Upper lobe of right lung (tissue), 1 donor: ENCODE results near the gene AAMP. TPM values are rescaled to one million over a fixed set of nuclear protein-coding genes. Genes with fewer than 3 reads are reported as not detected.

Experiments
- ATAC-seq: fragments of 200-7000 bp; cut with Tn5 transposase; one replicate; pipeline ENCODE4 v1.9.1; 2020; ENCODE audit warnings: mild to moderate bottlenecking, moderate library complexity
- DNase-seq: peaks from one replicate; pipeline ENCODE4 v3.0.0-alpha.2; 2020
- H3K27ac ChIP-seq: fragments of 200-600 bp; one replicate; pipeline ENCODE4 v1.8.0; 2022
- H3K27me3 ChIP-seq: fragments of 200-600 bp; one replicate; pipeline ENCODE4 v1.8.0; 2022; ENCODE audit warnings: mild to moderate bottlenecking
- H3K36me3 ChIP-seq: fragments of 200-600 bp; one replicate; pipeline ENCODE4 v1.8.0; 2022
- H3K4me1 ChIP-seq: fragments of 200-600 bp; one replicate; pipeline ENCODE4 v1.8.0; 2022
- H3K4me3 ChIP-seq: fragments of 200-600 bp; one replicate; pipeline ENCODE4 v1.8.0; 2022; ENCODE audit warnings: mild to moderate bottlenecking
- H3K9me3 ChIP-seq: fragments of 200-600 bp; one replicate; pipeline ENCODE4 v1.8.0; 2022
- intact Hi-C: fragments of 100-400 bp; cut with DNase I; formaldehyde crosslinking; loops from one replicate; pipeline ENCODE4 v1.11.0; 2022
- total RNA-seq: library from RNA; stranded (reverse); fragmentation: NEBNext Ultra II Directional; extraction: Animal tissue kit (Norgen Biotek cat#: 25700); gene quantifications from one replicate; pipeline ENCODE4 v1.2.1, GENCODE V29; 2021
- TF ChIP-seq, protein P1 (sequence below): fragments of 200-600 bp; IDR thresholded peaks from one replicate; pipeline ENCODE4 v1.8.0; 2022; ENCODE audit warnings: antibody characterized with exemption
- donor health status: DM: no; HTN: yes; CAD: no; lungs with severe emphysema.

AAMP gene
- total RNA-seq, 1 donor from 2014 or later: 55.9 TPM

DNA sequence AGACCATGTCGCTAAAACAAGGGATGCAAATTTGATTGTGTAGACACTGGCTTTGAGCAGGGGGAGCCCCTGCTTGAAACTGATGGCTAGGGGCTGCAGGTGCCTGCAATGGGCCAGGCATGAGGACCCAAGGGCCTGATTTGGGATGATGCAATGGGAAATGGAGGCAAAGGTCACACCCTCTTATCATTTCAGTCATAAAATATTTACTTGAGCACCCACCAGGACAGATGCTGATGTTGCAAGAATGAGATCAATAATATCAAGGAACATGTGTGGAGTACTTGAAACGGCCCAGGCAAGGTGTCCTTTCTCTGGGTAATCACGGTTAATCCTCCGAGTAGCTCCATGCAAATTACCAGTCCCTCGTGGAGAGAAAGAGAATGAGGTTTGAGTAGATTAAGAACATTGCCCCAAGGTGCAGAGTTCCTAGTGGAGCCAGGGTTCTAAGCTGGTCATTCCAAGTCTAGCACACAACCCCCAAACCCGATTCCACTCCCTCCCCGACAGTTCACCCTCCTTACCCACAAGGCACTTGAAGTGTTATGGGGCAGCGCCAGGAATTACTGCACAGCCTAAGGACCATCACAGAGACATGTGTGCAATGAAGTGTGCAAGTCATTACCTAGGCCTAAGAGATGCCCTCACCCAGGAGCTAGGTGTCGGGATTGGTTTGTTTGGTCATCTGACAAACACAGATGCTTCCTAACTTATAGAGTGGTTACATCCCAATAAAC, 36.4 kb upstream of the AAMP start:
- Histone ChIP-seq H3K4me3 (no peak overlapping the region), H3K4me1 (no peaks in the 10 kb centered on the region), H3K36me3 (no peaks in the 10 kb centered on the region), H3K27ac (no peak overlapping the region), H3K27me3 (no peaks in the 10 kb centered on the region), H3K9me3 (no peaks in the 10 kb centered on the region)
- no peak for DNase-seq
- ATAC-seq: no peak
- TF ChIP-seq, protein P1, sequence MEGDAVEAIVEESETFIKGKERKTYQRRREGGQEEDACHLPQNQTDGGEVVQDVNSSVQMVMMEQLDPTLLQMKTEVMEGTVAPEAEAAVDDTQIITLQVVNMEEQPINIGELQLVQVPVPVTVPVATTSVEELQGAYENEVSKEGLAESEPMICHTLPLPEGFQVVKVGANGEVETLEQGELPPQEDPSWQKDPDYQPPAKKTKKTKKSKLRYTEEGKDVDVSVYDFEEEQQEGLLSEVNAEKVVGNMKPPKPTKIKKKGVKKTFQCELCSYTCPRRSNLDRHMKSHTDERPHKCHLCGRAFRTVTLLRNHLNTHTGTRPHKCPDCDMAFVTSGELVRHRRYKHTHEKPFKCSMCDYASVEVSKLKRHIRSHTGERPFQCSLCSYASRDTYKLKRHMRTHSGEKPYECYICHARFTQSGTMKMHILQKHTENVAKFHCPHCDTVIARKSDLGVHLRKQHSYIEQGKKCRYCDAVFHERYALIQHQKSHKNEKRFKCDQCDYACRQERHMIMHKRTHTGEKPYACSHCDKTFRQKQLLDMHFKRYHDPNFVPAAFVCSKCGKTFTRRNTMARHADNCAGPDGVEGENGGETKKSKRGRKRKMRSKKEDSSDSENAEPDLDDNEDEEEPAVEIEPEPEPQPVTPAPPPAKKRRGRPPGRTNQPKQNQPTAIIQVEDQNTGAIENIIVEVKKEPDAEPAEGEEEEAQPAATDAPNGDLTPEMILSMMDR: no peak
- intact Hi-C loops: loop anchor here (10.0 kb wide), 1 partner anchor 48 kb away; the partner anchor contains the start of gene CATIP

DNA sequence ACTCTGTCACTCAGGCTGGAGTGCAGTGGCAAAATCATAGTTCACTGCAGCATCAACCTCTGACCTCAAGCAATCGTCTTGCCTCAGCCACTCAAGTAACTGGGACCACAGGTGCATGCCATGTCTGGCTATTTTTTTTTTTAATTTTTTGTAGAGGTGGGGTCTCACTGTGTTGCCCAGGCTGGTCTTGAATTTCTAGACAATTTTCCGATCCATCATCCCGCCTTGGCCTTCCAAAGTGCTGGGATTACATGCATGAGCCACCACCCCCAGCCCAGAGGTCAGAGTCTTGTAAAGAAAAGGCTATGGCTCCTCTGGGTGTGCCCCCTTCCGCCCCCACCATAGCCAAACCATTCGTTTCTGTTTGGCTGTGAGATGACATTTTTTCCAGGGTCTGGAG, 35.4 kb upstream of the AAMP start:
- intact Hi-C loops: loop anchor here (10.0 kb wide), 1 partner anchor 49 kb away; the partner anchor contains the start of gene CATIP
- Histone ChIP-seq H3K4me3 (no peak overlapping the region), H3K9me3 (no peaks in the 10 kb centered on the region), H3K4me1 (no peaks in the 10 kb centered on the region), H3K27ac (no peak overlapping the region), H3K27me3 (no peaks in the 10 kb centered on the region), H3K36me3 (no peaks in the 10 kb centered on the region)
- ATAC-seq (no peak), DNase-seq (no peak)
- TF ChIP-seq, protein P1: no peak

DNA sequence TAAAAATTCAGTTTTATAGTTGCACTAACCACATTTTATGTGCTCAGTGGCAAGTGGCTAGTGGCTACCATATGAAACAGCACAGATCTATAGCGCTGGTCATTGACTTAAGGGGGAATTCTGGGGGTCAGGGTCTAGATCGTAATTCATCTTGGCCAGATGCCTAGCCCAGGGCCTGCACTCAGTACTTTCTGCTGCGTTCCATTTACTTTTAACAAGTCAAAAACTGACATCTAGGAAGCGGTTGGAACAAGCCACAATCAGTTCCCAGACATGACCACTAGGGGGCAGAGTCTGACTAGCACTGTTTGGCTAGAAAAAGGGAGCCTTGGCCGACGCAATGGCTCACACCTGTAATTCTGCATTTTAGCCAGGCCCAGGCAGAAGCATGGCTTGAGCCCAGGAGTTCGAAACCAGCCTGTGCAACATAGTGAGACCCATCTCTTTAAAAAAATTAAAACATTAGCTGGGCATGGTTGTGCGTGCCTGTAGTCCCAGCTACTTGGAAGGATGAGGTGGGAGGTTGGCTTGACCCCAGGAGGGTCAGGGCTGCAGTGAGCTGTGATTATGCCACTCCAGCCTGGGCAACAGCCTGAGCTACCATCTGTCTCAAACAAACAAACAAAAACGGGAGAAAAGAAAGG, 31.4 kb upstream of the AAMP start:
- Histone ChIP-seq H3K9me3 (no peaks in the 10 kb centered on the region), H3K27me3 (no peaks in the 10 kb centered on the region), H3K27ac (no peak overlapping the region), H3K4me1 (no peaks in the 10 kb centered on the region), H3K4me3 (no peak overlapping the region), H3K36me3 (no peaks in the 10 kb centered on the region)
- DNase-seq: peak; percentile 82
- TF ChIP-seq, protein P1: peak; percentile 98
- ATAC-seq: peak; percentile 93
- intact Hi-C loops: loop anchor here (10.0 kb wide), 1 partner anchor 54 kb away; the partner anchor contains the start of gene CATIP

DNA sequence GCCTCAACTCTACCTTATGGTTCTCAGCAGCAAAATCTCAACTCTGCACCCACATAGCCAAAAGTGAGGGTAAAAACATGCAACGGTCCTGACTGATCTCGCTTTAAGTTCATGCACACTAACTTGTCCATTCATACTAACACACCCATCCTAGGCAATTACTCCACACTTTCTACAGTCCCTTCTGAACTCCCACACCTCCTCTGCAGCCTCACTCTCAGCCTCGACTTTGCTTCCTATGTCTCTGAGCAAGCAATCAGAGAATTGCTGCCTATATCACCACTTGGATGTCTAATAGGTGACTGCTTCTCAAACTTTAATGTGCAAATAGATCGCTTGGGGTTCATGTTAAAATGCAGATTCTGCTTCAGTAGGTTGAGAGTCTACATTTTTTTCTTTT, 30.2 kb upstream of the AAMP start:
- no peaks in the 10 kb centered on the region for H3K27me3 ChIP-seq
- ATAC-seq (no peak), DNase-seq (no peak)
- no peak overlapping the region for H3K4me3 ChIP-seq
- no peak overlapping the region for H3K27ac ChIP-seq
- TF ChIP-seq, protein P1: no peak
- intact Hi-C loops: loop anchor here (10.0 kb wide), 1 partner anchor 55 kb away; the partner anchor contains the start of gene CATIP
- no peaks in the 10 kb centered on the region for H3K9me3 ChIP-seq
- peaks cover 5% of the 10 kb centered on the region for H3K4me1 ChIP-seq
- H3K36me3 ChIP-seq: no peaks in the 10 kb centered on the region

DNA sequence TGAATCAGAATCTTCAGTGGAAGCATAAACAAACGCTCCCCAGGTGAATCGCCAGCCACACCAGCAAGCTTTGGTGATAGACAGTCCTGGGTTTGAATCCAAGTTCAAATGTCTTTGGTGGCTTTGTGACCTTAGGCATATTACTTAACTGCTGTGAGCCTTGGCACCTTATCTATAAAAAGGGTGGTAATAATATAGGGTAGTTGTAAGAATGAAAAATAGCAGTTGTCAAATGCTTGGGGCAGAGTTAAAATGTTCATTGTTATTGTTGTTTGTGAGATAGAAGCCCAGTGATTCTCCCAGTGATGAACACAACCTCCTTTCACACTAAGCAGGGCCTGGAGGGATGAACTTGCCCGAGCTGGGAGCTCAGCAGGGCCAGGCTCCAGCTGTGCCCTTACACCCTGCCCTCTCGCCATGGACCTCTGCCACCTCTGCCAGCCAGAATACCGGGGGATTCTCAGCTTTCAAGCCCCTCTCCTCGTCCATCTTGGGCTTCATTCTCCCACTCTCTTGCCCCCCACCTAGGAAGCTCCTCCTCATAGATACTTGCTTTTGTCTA, 28.5 kb upstream of the AAMP start:
- intact Hi-C loops: loop anchor here (10.0 kb wide), 1 partner anchor 96 kb away; the partner anchor contains the start of gene CTDSP1
- Histone ChIP-seq H3K36me3 (no peaks in the 10 kb centered on the region), H3K9me3 (no peaks in the 10 kb centered on the region), H3K27ac (peak overlapping the region; percentile 63), H3K4me3 (no peak overlapping the region), H3K4me1 (peaks cover 22% of the 10 kb centered on the region), H3K27me3 (no peaks in the 10 kb centered on the region)
- DNase-seq (no peak), ATAC-seq (no peak)
- TF ChIP-seq, protein P1: no peak
